Heart right ventricle (tissue), 16 donors: Measurements from ENCODE around the gene HECA. TPM values are rescaled to one million over a fixed set of nuclear protein-coding genes. Genes with fewer than 3 reads are reported as not detected.

Experiments
- ATAC-seq, 8 donors: fragments of 200-7000 bp; cut with Tn5 transposase; one replicate each; pipeline ENCODE4 v1.9.1; 2020; ENCODE audit warnings: mild to moderate bottlenecking in 8 of 8, moderate library complexity in 8 of 8, moderate number of reproducible peaks in 1 of 8
- DNase-seq, 2 donors: peaks; one replicate each; pipeline ENCODE4 v3.0.0-alpha.2; 2020
- H3K27ac ChIP-seq, 10 donors: fragments of 200-600 bp; sonication (generic) in 2 of 10; one replicate each; pipeline versions ENCODE4 v1.5.0 to v1.8.0; 2020 to 2022; ENCODE audit warnings: mild to moderate bottlenecking in 3 of 10
- H3K27me3 ChIP-seq, 7 donors: fragments of 200-600 bp; one replicate each; pipeline ENCODE4 v1.8.0; 2021 to 2022; ENCODE audit warnings: mild to moderate bottlenecking in 2 of 7
- H3K36me3 ChIP-seq, 9 donors: fragments of 200-600 bp; sonication (generic) in 1 of 9; one replicate each; pipeline versions ENCODE4 v1.5.0 to v1.8.0; 2020 to 2022; ENCODE audit warnings: mild to moderate bottlenecking in 2 of 9
- H3K4me1 ChIP-seq, 9 donors: fragments of 200-600 bp; sonication (generic) in 1 of 9; one replicate each; pipeline versions ENCODE4 v1.5.0 to v1.8.0; 2020 to 2022; ENCODE audit warnings: mild to moderate bottlenecking in 4 of 9
- H3K4me3 ChIP-seq, 10 donors: fragments of 200-600 bp; sonication (generic) in 2 of 10; one replicate each; pipeline versions ENCODE4 v1.5.0 to v1.8.0; 2020 to 2022; ENCODE audit warnings: mild to moderate bottlenecking in 7 of 10, moderate library complexity in 2 of 10
- H3K9me3 ChIP-seq, 11 donors: fragments of 200-600 bp in 10 of 11; sonication (generic) in 2 of 11; one replicate each; pipeline versions ENCODE4 v1.5.0 to v1.8.0; 2013 to 2022; ENCODE audit warnings: mild to moderate bottlenecking in 2 of 11, control low read depth in 1 of 11, moderate library complexity in 1 of 11
- WGBS, 2 donors: extraction: QIAGEN DNeasy Blood & Tissue Kit; methylation state at CpG; one replicate each; pipeline ENCODE4 v1.1.7; 2013; ENCODE audit warnings: inconsistent platforms in 1 of 2; 5-methylcytosine and 5-hydroxymethylcytosine counted together
- intact Hi-C, 10 donors: fragments of 100-400 bp; cut with DNase I; formaldehyde crosslinking; loops; one replicate each; pipeline versions ENCODE4 v1.11.1 to v1.14.2; 2022
- polyA plus RNA-seq, 2 donors: library from polyadenylated mRNA; stranded (reverse); fragments of 200-250 nt; gene quantifications; one replicate each; pipeline ENCODE4 v1.2.3, GENCODE V29; 2013
- total RNA-seq, 10 donors: library from RNA; stranded (reverse); fragmentation: NEBNext Ultra II Directional in 3 of 10; extraction: Animal tissue kit (Norgen Biotek cat#: 25700) in 3 of 10; gene quantifications; one replicate each; pipeline versions ENCODE4 v1.2.1 to v1.2.4, GENCODE V29; 2021 to 2023
- TF ChIP-seq, protein P1 (sequence below), 9 donors: fragments of 200-600 bp; sonication (generic) in 2 of 9; IDR thresholded peaks; one replicate each; pipeline versions ENCODE4 v1.5.0 to v1.8.0; 2021 to 2022; ENCODE audit warnings: antibody characterized with exemption in 9 of 9, mild to moderate bottlenecking in 5 of 9, moderate library complexity in 1 of 9
- donor health status: Arrhythmogenic right ventricular cardiomyopathy.
- donor health status: ischemic (EF 13 %, LVEDD 7.1; RV severe dilation, severe dysfunction).
- donor health status: healthy with polysubstance abuse.
- donor health status: DM: no; HTN: yes; CAD: no.
- donor health status: DM: no; HTN: no; CAD: no.
- donor health status: ischemic (EF 25% LVEDD 6.9; RV normal size, moderate dysfunction).
- donor health status: ischemic (EF 25% LVEDD 5.7; RV mildly dilated, moderate dysfunction).
- donor health status: healthy.
- donor health status: DM: yes; HTN: yes; CAD: no.
- donor health status: Ischemic cardiomyopathy.
- donor health status: ischemic (EF 35%, LVEDD 5.7; RV mildly dilated, moderate dysfunction).
- donor health status: nonischemic (EF 11% LVEDD 7.7; RV severe dilation, severe dysfunction).
- donor health status: DM: yes; HTN: yes; CAD: no.
- donor health status: PGD.
- donor health status: ischemic (EF 29% LVEDD 5.4; RV normal size, mild dysfunction).
- donor health status: nonischemic (EF 23%, LVEDD 6.1; RV moderate dilation, normal function).

The HECA gene
- total and polyA plus RNA-seq, 12 donors: 8.6 to 70.6 (median 42.8) TPM

- ATAC-seq: no peak
- TF ChIP-seq, protein P1, sequence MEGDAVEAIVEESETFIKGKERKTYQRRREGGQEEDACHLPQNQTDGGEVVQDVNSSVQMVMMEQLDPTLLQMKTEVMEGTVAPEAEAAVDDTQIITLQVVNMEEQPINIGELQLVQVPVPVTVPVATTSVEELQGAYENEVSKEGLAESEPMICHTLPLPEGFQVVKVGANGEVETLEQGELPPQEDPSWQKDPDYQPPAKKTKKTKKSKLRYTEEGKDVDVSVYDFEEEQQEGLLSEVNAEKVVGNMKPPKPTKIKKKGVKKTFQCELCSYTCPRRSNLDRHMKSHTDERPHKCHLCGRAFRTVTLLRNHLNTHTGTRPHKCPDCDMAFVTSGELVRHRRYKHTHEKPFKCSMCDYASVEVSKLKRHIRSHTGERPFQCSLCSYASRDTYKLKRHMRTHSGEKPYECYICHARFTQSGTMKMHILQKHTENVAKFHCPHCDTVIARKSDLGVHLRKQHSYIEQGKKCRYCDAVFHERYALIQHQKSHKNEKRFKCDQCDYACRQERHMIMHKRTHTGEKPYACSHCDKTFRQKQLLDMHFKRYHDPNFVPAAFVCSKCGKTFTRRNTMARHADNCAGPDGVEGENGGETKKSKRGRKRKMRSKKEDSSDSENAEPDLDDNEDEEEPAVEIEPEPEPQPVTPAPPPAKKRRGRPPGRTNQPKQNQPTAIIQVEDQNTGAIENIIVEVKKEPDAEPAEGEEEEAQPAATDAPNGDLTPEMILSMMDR (IDR thresholded peaks at IDR 0.05): peak in 1 of 9 donors; percentile 7
- intact Hi-C loops: loop anchor here in 4 of 10 donors (5.0 to 10.0 kb wide), 3 partner anchors 88 to 298 kb away; partner anchors contain the start of gene ABRACL (in 1 of the 4)
- no peaks in the 10 kb centered on the region for H3K36me3 ChIP-seq
- no peaks in the 10 kb centered on the region for H3K4me1 ChIP-seq
- 77 to 78% methylated on average over 7 of the region's 7 CpGs for WGBS, 2 donors
- no peak for DNase-seq
- H3K9me3 ChIP-seq: no peaks in the 10 kb centered on the region
- H3K27me3 ChIP-seq: no peaks in the 10 kb centered on the region
- H3K4me3 ChIP-seq: no peak overlapping the region
- peak overlapping the region in 1 of 10 donors; percentile 57 for H3K27ac ChIP-seq
Measured at GRCh38 chr6:139112561-139112960, 22.3 kb upstream of the HECA start.

GRCh38 chr6:139114746-139115145, 20.1 kb upstream of the HECA start:
- 48 to 64% methylated on average over 3 of the region's 3 CpGs for WGBS, 2 donors
- Histone ChIP-seq H3K4me1 (no peaks in the 10 kb centered on the region), H3K4me3 (no peak overlapping the region), H3K27ac (no peak overlapping the region), H3K27me3 (no peaks in the 10 kb centered on the region), H3K9me3 (peaks cover 0 to 14% (median under 1%) of the 10 kb centered on the region in 11 donors), H3K36me3 (no peaks in the 10 kb centered on the region)
- DNase-seq (no peak), ATAC-seq (no peak)
- intact Hi-C loops: loop anchor here in 4 of 10 donors (5.0 to 10.0 kb wide), 3 partner anchors 90 to 300 kb away; partner anchors contain the start of gene ABRACL (in 1 of the 4)
- TF ChIP-seq, protein P1 (IDR thresholded peaks at IDR 0.05): no peak

DNA sequence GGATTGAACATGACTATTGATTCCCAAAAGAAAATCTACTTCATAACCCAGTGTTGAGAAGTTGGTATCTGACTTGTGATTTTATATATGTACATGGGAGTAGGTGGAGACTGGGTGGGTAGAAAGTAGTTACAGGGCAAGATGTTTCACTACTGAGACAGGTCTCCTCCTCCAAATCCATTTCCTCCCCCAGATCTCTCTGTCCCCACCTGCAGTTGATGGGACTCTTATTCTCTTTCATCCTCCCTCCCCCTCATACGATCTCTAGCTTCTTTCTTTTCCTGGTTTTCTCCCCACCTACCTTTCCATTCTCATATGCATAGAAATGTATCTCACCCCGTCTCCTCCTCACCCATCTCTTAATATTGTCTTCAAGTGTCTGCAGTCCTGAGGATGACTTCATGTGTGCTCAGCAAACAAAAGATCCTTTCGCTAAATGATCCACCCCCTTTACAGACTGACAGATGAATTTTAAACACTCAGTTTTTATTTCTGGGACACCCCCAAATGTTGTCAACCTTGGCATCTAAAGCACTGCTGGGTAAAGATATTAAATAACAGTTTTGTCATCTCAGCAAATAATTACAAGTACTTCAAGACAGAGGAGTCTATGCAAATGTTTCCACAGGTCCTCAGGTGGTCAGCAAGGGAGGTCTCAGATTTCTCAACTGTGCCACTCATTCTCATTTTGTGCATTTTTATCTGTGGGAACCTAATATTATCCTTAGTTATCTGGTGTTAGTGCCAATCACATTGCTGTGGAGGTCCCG, 18.7 kb upstream of the HECA start:
- no peak for ATAC-seq
- H3K4me3 ChIP-seq: no peak overlapping the region
- TF ChIP-seq, protein P1 (IDR thresholded peaks at IDR 0.05): no peak
- no peaks in the 10 kb centered on the region for H3K4me1 ChIP-seq
- no peaks in the 10 kb centered on the region for H3K27me3 ChIP-seq
- H3K9me3 ChIP-seq: peaks cover 0 to 29% (median 4%) of the 10 kb centered on the region in 11 donors
- H3K36me3 ChIP-seq: no peaks in the 10 kb centered on the region
- H3K27ac ChIP-seq: no peak overlapping the region
- WGBS, 2 donors: 78 to 81% methylated on average over 4 of the region's 4 CpGs
- DNase-seq: no peak
- intact Hi-C loops: loop anchor here in 3 of 10 donors (10.0 kb wide), 2 partner anchors 91 to 301 kb away; partner anchors contain the start of gene ABRACL (in 1 of the 3)

DNA sequence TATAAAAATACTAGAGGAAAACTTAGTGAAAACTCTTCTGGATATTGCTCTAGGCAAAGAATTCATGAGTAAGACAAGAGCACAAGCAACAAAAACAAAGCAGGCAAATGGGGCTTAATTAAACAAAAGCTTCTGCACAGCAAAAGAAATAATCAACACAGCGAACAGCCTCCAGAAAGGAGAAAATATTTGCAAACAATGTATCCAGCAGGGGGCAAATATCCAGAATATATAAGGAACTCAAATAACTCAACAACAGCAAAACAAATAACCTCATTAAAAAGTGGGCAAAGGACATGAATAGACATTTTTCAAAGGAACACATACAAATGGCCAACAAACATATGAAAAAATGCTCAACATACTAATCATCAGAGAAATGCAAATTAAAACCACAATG, 17.1 kb upstream of the HECA start:
- DNase-seq (no peak), ATAC-seq (no peak)
- H3K27ac ChIP-seq: no peak overlapping the region
- H3K36me3 ChIP-seq: no peaks in the 10 kb centered on the region
- no peaks in the 10 kb centered on the region for H3K4me1 ChIP-seq
- H3K9me3 ChIP-seq: peaks cover 0 to 34% (median 4%) of the 10 kb centered on the region in 11 donors
- TF ChIP-seq, protein P1 (IDR thresholded peaks at IDR 0.05): no peak
- intact Hi-C loops: loop anchor here in 3 of 10 donors (10.0 kb wide), 2 partner anchors 93 to 303 kb away; partner anchors contain the start of gene ABRACL (in 1 of the 3)
- 91 to 94% methylated on average over 1 of the region's 1 CpG for WGBS, 2 donors
- no peaks in the 10 kb centered on the region for H3K27me3 ChIP-seq
- H3K4me3 ChIP-seq: no peak overlapping the region
